Breast epithelium (tissue), 3 donors: Measurements from ENCODE around the gene MPPE1.

ENCODE experiments used
- POLR2A ChIP-seq: fragments of 450-650 bp; IDR thresholded peaks from one replicate; pipeline ENCODE4 v1.6.1; 2016; ENCODE audit warnings: antibody characterized with exemption, mild to moderate bottlenecking, moderate library complexity
- POLR2AphosphoS5 ChIP-seq, 3 donors: sonication (generic); formaldehyde crosslinking; IDR thresholded peaks; one replicate each; pipeline ENCODE4 v1.6.1; 2017; ENCODE audit warnings: antibody characterized with exemption in 3 of 3
- TF ChIP-seq, protein P1 (sequence below), 3 donors: fragments of 450-650 bp; IDR thresholded peaks; one replicate each; pipeline ENCODE4 v1.5.1; 2016 to 2017; ENCODE audit warnings: antibody characterized with exemption in 3 of 3, mild to moderate bottlenecking in 3 of 3, moderate library complexity in 3 of 3

GRCh38 chr18:11882636-11883035 lies 25.5 kb downstream of the MPPE1 start:
- TF ChIP-seq POLR2A (no peak), POLR2AphosphoS5 (IDR thresholded peaks at IDR 0.05) (no peak)
- TF ChIP-seq, protein P1, sequence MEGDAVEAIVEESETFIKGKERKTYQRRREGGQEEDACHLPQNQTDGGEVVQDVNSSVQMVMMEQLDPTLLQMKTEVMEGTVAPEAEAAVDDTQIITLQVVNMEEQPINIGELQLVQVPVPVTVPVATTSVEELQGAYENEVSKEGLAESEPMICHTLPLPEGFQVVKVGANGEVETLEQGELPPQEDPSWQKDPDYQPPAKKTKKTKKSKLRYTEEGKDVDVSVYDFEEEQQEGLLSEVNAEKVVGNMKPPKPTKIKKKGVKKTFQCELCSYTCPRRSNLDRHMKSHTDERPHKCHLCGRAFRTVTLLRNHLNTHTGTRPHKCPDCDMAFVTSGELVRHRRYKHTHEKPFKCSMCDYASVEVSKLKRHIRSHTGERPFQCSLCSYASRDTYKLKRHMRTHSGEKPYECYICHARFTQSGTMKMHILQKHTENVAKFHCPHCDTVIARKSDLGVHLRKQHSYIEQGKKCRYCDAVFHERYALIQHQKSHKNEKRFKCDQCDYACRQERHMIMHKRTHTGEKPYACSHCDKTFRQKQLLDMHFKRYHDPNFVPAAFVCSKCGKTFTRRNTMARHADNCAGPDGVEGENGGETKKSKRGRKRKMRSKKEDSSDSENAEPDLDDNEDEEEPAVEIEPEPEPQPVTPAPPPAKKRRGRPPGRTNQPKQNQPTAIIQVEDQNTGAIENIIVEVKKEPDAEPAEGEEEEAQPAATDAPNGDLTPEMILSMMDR (IDR thresholded peaks at IDR 0.05), result no peak
